IMR-90 (cell line): ENCODE results near the gene UBASH3A. TPM values are rescaled to one million over a fixed set of nuclear protein-coding genes. Genes with fewer than 3 reads are reported as not detected.

ENCODE experiments used
- ATAC-seq: fragments of 200-7000 bp; cut with Tn5 transposase; 2 replicates; pipeline ENCODE4 v1.9.1; 2020; ENCODE audit warnings: low read depth, mild to moderate bottlenecking, moderate library complexity
- BruUV-seq: library from RNA; stranded (reverse); fragments of 400-500 nt; replicated peaks from 2 replicates; lab custom pipeline; 2021; lab: Mats Ljungman, UMichigan
- CTCF ChIA-PET: fragments of 300-600 bp; formaldehyde crosslinking; extraction: SDS; loops from one replicate; lab custom pipeline; 2021; ENCODE audit warnings: antibody characterized with exemption; lab: Yijun Ruan, JAX
- POLR2A ChIA-PET: fragments of 300-600 bp; sonication (Branson Sonifier 250); formaldehyde crosslinking; loops from one replicate; lab custom pipeline; 2022; ENCODE audit warnings: antibody characterized with exemption; ENCODE audit not compliant: unreplicated experiment; lab: Charles Lee
- DNase-seq: peaks from one replicate; pipeline ENCODE4 v3.0.0; 2013
- H2AFZ ChIP-seq: replicated peaks from 2 replicates; pipeline ENCODE3; 2013; ENCODE audit warnings: low read length, mild to moderate bottlenecking; ENCODE audit not compliant: poor library complexity
- H2AK5ac ChIP-seq: 2 replicates; pipeline ENCODE4 v1.6.1; 2013; ENCODE audit warnings: low read depth, low read length, inconsistent platforms
- H2AK9ac ChIP-seq: replicated peaks from 2 replicates; pipeline ENCODE3; 2013; ENCODE audit warnings: mild to moderate bottlenecking, low read depth, low read length, moderate library complexity; ENCODE audit not compliant: poor library complexity
- H2BK120ac ChIP-seq: 2 replicates; pipeline ENCODE4 v1.6.1; 2013; ENCODE audit warnings: low read depth, low read length, inconsistent platforms
- H2BK15ac ChIP-seq: 3 replicates; pipeline ENCODE4 v1.6.1; 2013; ENCODE audit warnings: low read depth, low read length, inconsistent platforms
- H2BK20ac ChIP-seq: 2 replicates; pipeline ENCODE4 v1.6.1; 2013; ENCODE audit warnings: low read depth, mild to moderate bottlenecking, inconsistent platforms, low read length, moderate library complexity
- H2BK5ac ChIP-seq: 2 replicates; pipeline ENCODE4 v1.6.1; 2013; ENCODE audit warnings: mild to moderate bottlenecking, low read depth, low read length, inconsistent platforms; ENCODE audit not compliant: poor library complexity, severe bottlenecking
- H3K14ac ChIP-seq: replicated peaks from 2 replicates; pipeline ENCODE4 v1.6.1; 2013; ENCODE audit warnings: low read depth, low read length, inconsistent platforms
- H3K18ac ChIP-seq: 2 replicates; pipeline ENCODE4 v1.6.1; 2013; ENCODE audit warnings: low read depth, low read length, control low read depth
- H3K23ac ChIP-seq: 2 replicates; pipeline ENCODE4 v1.6.1; 2013; ENCODE audit warnings: low read depth, low read length, inconsistent platforms
- H3K27ac ChIP-seq: 2 replicates; pipeline ENCODE4 v1.5.1; 2013; ENCODE audit warnings: mild to moderate bottlenecking, control low read depth, low read length; ENCODE audit not compliant: insufficient read depth
- H3K27me3 ChIP-seq: 2 replicates; pipeline ENCODE4 v1.6.1; 2013; ENCODE audit warnings: low read length; ENCODE audit not compliant: control insufficient read depth, insufficient read depth
- H3K36me3 ChIP-seq: 2 replicates; pipeline ENCODE4 v1.6.1; 2013; ENCODE audit warnings: low read length, mixed read lengths; ENCODE audit not compliant: control insufficient read depth, insufficient read depth
- H3K4ac ChIP-seq: 2 replicates; pipeline ENCODE4 v1.6.1; 2013; ENCODE audit warnings: low read depth, low read length, inconsistent platforms
- H3K4me1 ChIP-seq: 2 replicates; pipeline ENCODE4 v1.6.1; 2013; ENCODE audit warnings: low read length, mixed read lengths; ENCODE audit not compliant: control insufficient read depth, insufficient read depth
- H3K4me2 ChIP-seq: 2 replicates; pipeline ENCODE4 v1.6.1; 2013; ENCODE audit warnings: low read depth, mild to moderate bottlenecking, control low read depth, low read length, moderate library complexity
- H3K4me3 ChIP-seq: 2 replicates; pipeline ENCODE4 v1.5.1; 2013; ENCODE audit warnings: low read depth, mild to moderate bottlenecking, control low read depth, low read length, moderate library complexity; ENCODE audit not compliant: insufficient read depth
- H3K56ac ChIP-seq: 2 replicates; pipeline ENCODE4 v1.6.1; 2013; ENCODE audit warnings: low read length, inconsistent platforms; ENCODE audit not compliant: insufficient read depth; ENCODE audit errors: extremely low read depth
- H3K79me1 ChIP-seq, 2 experiments: 2 replicates each; pipeline ENCODE4 v1.6.1; 2013; ENCODE audit warnings: low read length in 2 of 2, inconsistent platforms in 1 of 2, low read depth in 1 of 2
- H3K9ac ChIP-seq: 2 replicates; pipeline ENCODE4 v1.6.1; 2013; ENCODE audit warnings: low read depth, low read length, control low read depth
- H3K9me1 ChIP-seq: 2 replicates; pipeline ENCODE4 v1.6.1; 2013; ENCODE audit warnings: low read length, inconsistent platforms; ENCODE audit not compliant: insufficient read depth
- H3K9me3 ChIP-seq: 2 replicates; pipeline ENCODE4 v1.6.1; 2013; ENCODE audit warnings: low read length; ENCODE audit not compliant: control insufficient read depth, insufficient read depth
- H4K20me1 ChIP-seq: 2 replicates; pipeline ENCODE4 v1.6.1; 2013; ENCODE audit warnings: low read length, inconsistent platforms; ENCODE audit not compliant: insufficient read depth
- H4K5ac ChIP-seq: 2 replicates; pipeline ENCODE4 v1.6.1; 2013; ENCODE audit warnings: mild to moderate bottlenecking, low read depth, low read length, control low read depth
- H4K8ac ChIP-seq, 2 experiments: 2 replicates each; pipeline ENCODE4 v1.6.1; 2013; ENCODE audit warnings: low read depth in 2 of 2, low read length in 2 of 2, control low read depth in 1 of 2, inconsistent platforms in 1 of 2
- H4K91ac ChIP-seq: 2 replicates; pipeline ENCODE4 v1.6.1; 2013; ENCODE audit warnings: low read depth, low read length, inconsistent platforms; ENCODE audit not compliant: insufficient read depth
- BHLHE40 ChIP-seq: fragments of 150-350 bp; IDR thresholded peaks from 2 replicates; pipeline ENCODE4 v1.6.1; 2016; ENCODE audit warnings: mild to moderate bottlenecking, low read depth, low read length
- CEBPB ChIP-seq: IDR thresholded peaks from 2 replicates; pipeline ENCODE4 v1.6.1; 2012; ENCODE audit warnings: low read depth, low read length, improper control_type of control experiment
- CHD1 ChIP-seq: IDR thresholded peaks from 2 replicates; pipeline ENCODE4 v1.6.1; 2012; ENCODE audit warnings: low read depth, low read length, improper control_type of control experiment
- MAZ ChIP-seq: IDR thresholded peaks from 2 replicates; pipeline ENCODE4 v1.6.1; 2012; ENCODE audit warnings: low read depth, mild to moderate bottlenecking, low read length, improper control_type of control experiment, moderate library complexity, borderline replicate concordance
- NFE2L2 ChIP-seq: fragments of 150-350 bp; IDR thresholded peaks from 2 replicates; pipeline ENCODE4 v1.6.1; 2016; ENCODE audit warnings: low read depth, mild to moderate bottlenecking, low read length
- POLR2A ChIP-seq: IDR thresholded peaks from 2 replicates; pipeline ENCODE4 v1.6.1; 2012; ENCODE audit warnings: mild to moderate bottlenecking, low read depth, low read length
- RAD21 ChIP-seq: IDR thresholded peaks from 2 replicates; pipeline ENCODE4 v1.6.1; 2012; ENCODE audit warnings: low read length, improper control_type of control experiment
- WGBS, 2 experiments: methylation state at CpG; one replicate each; pipeline versions ENCODE4 v1.1.5 to v1.1.7; 2013; ENCODE audit warnings: missing lambda C conversion rate in 2 of 2; ENCODE audit not compliant: insufficient read length in 1 of 2; ENCODE audit errors: extremely low coverage in 2 of 2; 5-methylcytosine and 5-hydroxymethylcytosine counted together
- dilution Hi-C: fragments of 300-500 bp; cut with HindIII; formaldehyde crosslinking; loops from one replicate; pipeline ENCODE4 v1.14.3; 2018; ENCODE audit warnings: low sequenced_read_pairs; ENCODE audit not compliant: unreplicated experiment
- in situ Hi-C: fragments of 300-500 bp; cut with MboI; formaldehyde crosslinking; loops from 3 replicates; pipeline ENCODE4 v1.14.3; 2019; ENCODE audit warnings: low sequenced_read_pairs, inconsistent platforms, mixed read lengths
- intact Hi-C: fragments of 100-400 bp; cut with micrococcal nuclease; formaldehyde crosslinking; loops from 2 replicates; pipeline ENCODE4 v1.10.0; 2022
- polyA plus RNA-seq, 3 experiments: library from polyadenylated mRNA; depleted of rRNA; stranded (reverse); fragments of >200 nt; gene quantifications; 2 replicates each; pipeline ENCODE4 v1.2.3, GENCODE V29; 2012; ENCODE audit warnings: low replicate concordance in 1 of 3
- total RNA-seq: library from RNA; depleted of rRNA; stranded (reverse); fragments of >200 nt; gene quantifications from 2 replicates; pipeline ENCODE4 v1.2.3, GENCODE V29; 2012
- TF ChIP-seq, protein P1 (sequence below): fragments of 150-350 bp; IDR thresholded peaks from 2 replicates; pipeline ENCODE4 v1.6.1; 2017; ENCODE audit warnings: mild to moderate bottlenecking, antibody characterized with exemption, low read length, low read depth

The UBASH3A gene
- total and polyA plus RNA-seq, 2 of the 4 experiments (the other 2 are of a cell fraction), result not detected

DNA sequence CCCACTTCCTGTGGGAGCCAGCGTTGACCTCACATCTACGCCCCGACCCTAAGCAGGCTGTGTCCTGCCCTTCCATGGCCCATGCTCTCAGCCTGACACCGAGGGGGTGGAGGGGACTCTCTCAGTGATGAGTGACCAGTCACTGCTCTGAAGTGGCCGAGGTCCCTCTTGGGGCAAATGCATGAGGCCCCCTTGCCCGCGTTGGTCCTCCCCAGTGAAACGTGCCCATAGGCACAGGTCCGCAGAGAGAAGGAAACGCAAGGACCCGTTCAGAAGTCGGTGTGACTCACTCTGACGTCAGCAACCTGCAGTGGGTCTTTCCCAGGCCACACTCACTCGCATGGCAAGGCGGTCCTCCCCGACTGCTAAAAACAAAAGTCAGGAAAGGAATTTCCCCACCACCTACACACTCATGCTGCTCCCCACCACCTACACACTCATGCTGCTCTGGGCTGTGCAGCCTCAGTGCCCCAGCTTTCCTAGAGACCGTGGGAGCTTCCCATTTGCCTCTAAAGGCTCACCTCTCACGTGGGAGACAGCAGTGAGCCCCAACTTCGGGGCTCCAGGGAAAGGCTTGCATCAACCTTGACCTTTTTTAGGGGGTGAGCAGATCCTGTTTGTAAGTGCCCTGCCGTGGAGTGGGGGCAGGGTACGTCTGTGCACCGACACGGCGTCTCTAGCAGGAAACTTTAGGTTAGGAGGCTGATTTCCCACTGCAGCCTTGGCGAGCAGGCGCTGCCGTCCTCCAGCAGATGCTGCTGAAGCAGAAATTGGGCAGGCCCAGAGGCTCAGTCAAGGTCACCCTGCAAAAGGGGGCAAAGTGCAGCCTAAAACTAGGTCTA lies 11.4 kb downstream of the UBASH3A start:
- Histone ChIP-seq H3K4me2 (no peak overlapping the region), H3K27me3 (peaks cover 19% of the 10 kb centered on the region; the same call in 1 of the 2 replicates)
- CTCF ChIA-PET, result no interaction called here

More for the DNA sequence above, 11.4 kb downstream of the UBASH3A start:
- H3K9ac ChIP-seq, result no peak overlapping the region
- no peak overlapping the region for H2AK5ac ChIP-seq
- H3K9me3 ChIP-seq, result no peaks in the 10 kb centered on the region
- intact Hi-C loops (no loop called here), in situ Hi-C loops (no loop called here), dilution Hi-C loops (no loop called here)
- H2BK15ac ChIP-seq, result no peak overlapping the region
- POLR2A ChIA-PET, result no interaction called here
- no peaks in the 10 kb centered on the region for H3K9me1 ChIP-seq
- H2AK9ac ChIP-seq, result no peak overlapping the region
- no peaks in the 10 kb centered on the region for H4K20me1 ChIP-seq
- H3K4ac ChIP-seq, result no peak overlapping the region
- H3K56ac ChIP-seq, result no peak overlapping the region
- H3K4me1 ChIP-seq, result peaks cover 5% of the 10 kb centered on the region; the same call in 1 of the 2 replicates
- no peak overlapping the region for H4K91ac ChIP-seq
- DNase-seq (peak; percentile 78), ATAC-seq (no peak)
- H4K8ac ChIP-seq, result no peak overlapping the region
- no peak overlapping the region for H3K14ac ChIP-seq
- H3K36me3 ChIP-seq, result no peaks in the 10 kb centered on the region
- 37% methylated on average over 12 of the region's 27 CpGs; no CpG with 5 or more reads in 1 of the 2 experiments for WGBS, 2 experiments
- H2BK5ac ChIP-seq, result no peak overlapping the region
- H2BK120ac ChIP-seq, result no peak overlapping the region
- no peak overlapping the region for H3K4me3 ChIP-seq
- H3K79me1 ChIP-seq, result no peaks in the 10 kb centered on the region
- no peak for TF ChIP-seq MAZ
- no peak for TF ChIP-seq NFE2L2
- TF ChIP-seq, protein P1, sequence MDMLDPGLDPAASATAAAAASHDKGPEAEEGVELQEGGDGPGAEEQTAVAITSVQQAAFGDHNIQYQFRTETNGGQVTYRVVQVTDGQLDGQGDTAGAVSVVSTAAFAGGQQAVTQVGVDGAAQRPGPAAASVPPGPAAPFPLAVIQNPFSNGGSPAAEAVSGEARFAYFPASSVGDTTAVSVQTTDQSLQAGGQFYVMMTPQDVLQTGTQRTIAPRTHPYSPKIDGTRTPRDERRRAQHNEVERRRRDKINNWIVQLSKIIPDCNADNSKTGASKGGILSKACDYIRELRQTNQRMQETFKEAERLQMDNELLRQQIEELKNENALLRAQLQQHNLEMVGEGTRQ, result no peak
- TF ChIP-seq RAD21, result no peak
- no peak for TF ChIP-seq POLR2A
- no peak for TF ChIP-seq CEBPB
- no peak for TF ChIP-seq BHLHE40
- no peak for TF ChIP-seq CHD1
- no peak overlapping the region for H2BK20ac ChIP-seq
- no peak overlapping the region for H3K18ac ChIP-seq
- H3K27ac ChIP-seq, result no peak overlapping the region
- no peak overlapping the region for H4K5ac ChIP-seq
- no TSS peak for BruUV-seq
- no peak overlapping the region for H2AFZ ChIP-seq
- H3K23ac ChIP-seq, result no peak overlapping the region
